HG03432 (cell line): ENCODE data around the gene LPO.

ENCODE experiments used
- ATAC-seq: cut with Tn5 transposase; IDR thresholded peaks from one replicate; pipeline ENCODE4 v1.9.1; 2021; ENCODE audit warnings: mild to moderate bottlenecking, moderate library complexity; ENCODE audit not compliant: unreplicated experiment

The LPO gene

GRCh38 chr17:58228679-58229078 lies 9.7 kb upstream of the LPO start:
- no peak for ATAC-seq

- ATAC-seq, result no peak
Measured at GRCh38 chr17:58229384-58229783, 9.0 kb upstream of the LPO start.

- ATAC-seq, result no peak
Measured at GRCh38 chr17:58229881-58230280, 8.5 kb upstream of the LPO start.

GRCh38 chr17:58231641-58232040 lies 6.7 kb upstream of the LPO start:
- no peak for ATAC-seq

GRCh38 chr17:58232707-58233156 lies 5.7 kb upstream of the LPO start:
- ATAC-seq, result peak; percentile 83

GRCh38 chr17:58233543-58233942 lies 4.8 kb upstream of the LPO start:
- peak; percentile 58 for ATAC-seq

GRCh38 chr17:58234512-58234911 lies 3.9 kb upstream of the LPO start:
- no peak for ATAC-seq

- no peak for ATAC-seq
Measured at GRCh38 chr17:58235821-58236220, 2.6 kb upstream of the LPO start.

GRCh38 chr17:58236394-58236793 lies 2.0 kb upstream of the LPO start:
- ATAC-seq, result no peak

GRCh38 chr17:58239987-58240386 lies 1.6 kb downstream of the LPO start:
- ATAC-seq, result no peak

GRCh38 chr17:58242171-58242784 lies 3.9 kb downstream of the LPO start:
- ATAC-seq, result no peak

- ATAC-seq, result no peak
Measured at GRCh38 chr17:58244963-58245362, 6.6 kb downstream of the LPO start.

GRCh38 chr17:58245428-58246103 lies 7.2 kb downstream of the LPO start:
- ATAC-seq, result no peak

GRCh38 chr17:58246104-58246740 lies 7.8 kb downstream of the LPO start:
- ATAC-seq, result no peak

GRCh38 chr17:58246781-58247180 lies 8.4 kb downstream of the LPO start:
- no peak for ATAC-seq

GRCh38 chr17:58247511-58248363 lies 9.4 kb downstream of the LPO start:
- no peak for ATAC-seq

- no peak for ATAC-seq
Measured at GRCh38 chr17:58248955-58249269, 10.5 kb downstream of the LPO start.

GRCh38 chr17:58249270-58250133 lies 11.1 kb downstream of the LPO start:
- ATAC-seq, result peak; percentile 75

GRCh38 chr17:58250344-58251011 lies 12.1 kb downstream of the LPO start:
- ATAC-seq, result no peak

- no peak for ATAC-seq
Measured at GRCh38 chr17:58252141-58252540, 13.8 kb downstream of the LPO start.
